HG03039 (cell line): Measurements from ENCODE around the gene PTGIS.
"Not testable (repeated sequence)": the region's sequence is repeated elsewhere in the genome, so short reads cannot be mapped to it uniquely, and the experiment has no call there.

Experiments used
- ATAC-seq: cut with Tn5 transposase; IDR thresholded peaks from one replicate; pipeline ENCODE4 v1.9.1; 2021; ENCODE audit warnings: mild to moderate bottlenecking, moderate library complexity; ENCODE audit not compliant: unreplicated experiment

PTGIS gene

DNA sequence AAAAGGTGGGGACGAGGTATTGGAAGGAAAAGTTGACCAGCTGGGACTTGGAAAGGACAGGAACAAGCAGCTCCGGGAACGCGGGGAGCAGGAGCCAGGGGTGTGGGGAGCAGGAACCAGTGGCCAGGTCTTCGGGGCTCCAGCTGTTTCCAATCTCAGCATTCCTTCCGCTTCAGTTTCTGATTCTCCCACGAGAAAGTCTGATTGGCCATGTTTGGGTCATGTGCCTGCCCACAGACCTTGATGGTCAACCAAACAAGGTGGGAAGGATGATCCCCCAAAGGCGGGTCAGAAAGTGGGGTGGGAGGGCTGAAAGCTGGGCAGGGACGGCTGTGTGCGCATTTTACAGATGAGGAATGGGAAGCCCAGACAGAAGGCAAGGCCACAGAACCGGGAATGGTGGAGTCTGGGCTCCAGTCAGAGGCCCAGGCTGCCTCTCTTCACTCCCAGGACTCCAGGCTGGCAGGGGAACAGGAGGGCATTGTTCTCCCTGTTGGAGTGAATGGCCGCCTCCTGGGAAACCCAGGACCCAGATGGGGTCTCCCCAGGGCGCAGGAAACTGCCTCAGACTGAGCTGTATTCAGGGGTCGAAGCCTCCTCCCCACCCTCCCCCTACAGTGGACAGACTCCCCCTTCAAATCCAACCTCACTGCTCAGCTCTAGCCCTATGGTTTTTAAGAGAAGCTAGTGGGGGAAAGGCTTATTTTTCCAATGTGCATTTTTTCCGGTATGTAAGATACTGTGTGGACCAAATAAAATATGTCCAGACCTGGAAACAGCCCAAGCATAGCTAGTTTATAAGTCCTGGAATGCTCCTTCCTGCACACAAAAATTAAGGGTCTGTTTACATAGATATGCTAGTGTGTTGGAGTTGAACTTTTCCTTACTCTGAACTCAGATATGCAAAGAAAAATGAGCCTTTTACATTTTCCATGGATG is 12.2 kb upstream of the PTGIS start:
- no peak for ATAC-seq

DNA sequence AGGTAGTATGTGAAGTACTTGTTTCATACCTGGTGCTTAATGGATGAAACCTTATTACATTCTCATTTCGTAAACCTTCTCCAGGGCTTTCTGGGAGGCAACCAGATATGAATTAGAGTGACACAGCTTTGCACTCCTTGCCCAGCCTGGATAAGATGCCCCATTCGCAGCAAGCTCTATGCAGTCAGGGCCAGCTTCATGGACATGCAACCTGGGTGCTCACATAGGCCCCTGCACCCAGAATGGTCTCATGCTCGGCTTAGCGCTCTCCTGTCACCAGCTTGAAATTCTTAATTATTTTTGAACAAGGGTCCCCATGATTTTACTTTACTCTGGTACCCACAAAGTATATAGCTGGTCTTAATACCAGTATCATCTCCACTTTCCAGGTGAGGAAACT is 11.3 kb upstream of the PTGIS start:
- no peak for ATAC-seq

DNA sequence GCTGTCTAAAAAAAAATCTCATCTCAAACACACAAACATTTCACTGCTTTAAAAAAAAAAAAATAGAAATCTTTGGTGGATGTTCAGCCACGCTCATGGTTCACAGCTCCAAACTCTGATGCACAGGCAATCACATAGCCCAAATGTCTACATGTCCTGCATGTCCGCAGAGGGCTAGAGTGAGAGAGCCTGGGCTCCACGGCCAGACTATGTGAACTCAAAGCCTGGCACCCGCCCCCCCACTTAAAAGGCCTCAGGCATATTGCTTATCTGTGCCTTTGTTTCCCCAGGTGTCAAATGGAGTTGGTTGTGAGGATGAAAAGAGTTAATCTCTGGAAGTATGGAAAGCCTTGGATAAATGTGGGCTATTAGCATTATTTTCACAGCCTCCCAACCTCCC is 10.5 kb upstream of the PTGIS start:
- ATAC-seq: no peak

DNA sequence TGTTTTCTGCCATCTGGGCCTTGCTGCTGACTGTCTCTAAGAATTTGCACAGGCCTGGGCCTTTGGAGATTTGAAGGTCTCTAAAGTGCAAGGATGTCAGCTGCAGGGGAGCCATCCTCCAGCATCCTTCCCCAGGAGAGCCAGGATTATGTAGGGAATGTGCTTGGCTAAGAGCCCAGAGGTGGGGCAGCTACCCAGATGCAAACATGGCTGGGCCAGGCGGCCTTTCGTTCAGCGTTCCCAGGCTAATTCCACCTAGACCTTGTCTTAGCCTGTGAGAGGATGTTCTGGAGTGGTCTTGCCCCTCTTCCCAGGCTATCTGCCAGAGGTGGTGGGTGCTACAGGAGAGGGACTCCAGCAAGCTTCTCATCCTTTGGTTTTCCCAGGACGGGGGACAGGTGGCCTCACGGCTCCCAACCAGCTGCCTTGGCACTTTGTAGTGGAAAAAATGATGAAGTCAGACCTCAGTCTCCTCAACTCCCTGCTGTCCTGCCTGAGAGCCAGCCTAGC is 7.7 kb upstream of the PTGIS start:
- ATAC-seq: no peak

DNA sequence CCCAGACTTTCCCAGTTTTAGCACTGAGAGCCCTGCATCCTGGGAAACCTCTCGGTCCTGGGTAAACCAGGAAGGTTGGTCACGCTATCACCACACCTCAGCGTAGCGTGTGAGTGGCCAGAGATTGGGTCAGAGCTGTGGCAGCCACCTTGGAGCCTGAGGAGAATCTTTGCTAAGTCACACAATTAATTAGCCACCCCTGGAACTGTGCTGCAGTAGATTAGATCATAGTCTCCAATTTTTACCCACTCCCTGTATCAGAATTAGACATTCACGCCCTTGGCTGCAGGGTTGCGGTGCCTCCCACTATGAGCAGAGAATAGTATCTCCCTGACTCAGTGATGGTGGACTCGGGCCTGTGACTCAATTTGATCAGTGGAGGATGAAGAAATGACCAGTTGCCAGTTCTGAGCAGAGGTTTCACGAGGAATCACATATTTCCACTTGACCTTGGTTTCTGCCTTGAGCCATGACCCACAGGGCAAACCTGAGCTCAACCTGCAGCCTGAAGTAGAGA is 6.0 kb upstream of the PTGIS start:
- ATAC-seq: no peak

DNA sequence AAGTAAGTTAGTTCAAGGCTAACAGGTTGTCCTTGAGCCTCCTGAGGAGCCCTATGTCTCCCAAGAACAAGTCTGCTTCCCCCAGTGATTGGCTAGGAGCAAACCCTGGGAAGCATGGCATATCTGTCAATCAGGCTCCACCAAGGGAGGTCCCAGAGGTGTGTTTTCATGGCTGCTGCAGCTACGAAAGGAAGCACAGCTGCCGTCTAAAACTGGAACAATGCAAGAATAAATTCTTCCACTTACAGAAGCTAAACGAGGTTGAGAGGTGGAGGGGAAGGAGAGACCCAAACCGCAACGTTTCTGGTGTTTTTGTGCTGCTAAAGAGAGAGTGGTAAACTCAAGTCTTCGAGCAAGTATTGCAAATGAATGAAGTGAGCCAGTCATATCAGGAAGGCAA is 4.9 kb upstream of the PTGIS start:
- no peak for ATAC-seq

DNA sequence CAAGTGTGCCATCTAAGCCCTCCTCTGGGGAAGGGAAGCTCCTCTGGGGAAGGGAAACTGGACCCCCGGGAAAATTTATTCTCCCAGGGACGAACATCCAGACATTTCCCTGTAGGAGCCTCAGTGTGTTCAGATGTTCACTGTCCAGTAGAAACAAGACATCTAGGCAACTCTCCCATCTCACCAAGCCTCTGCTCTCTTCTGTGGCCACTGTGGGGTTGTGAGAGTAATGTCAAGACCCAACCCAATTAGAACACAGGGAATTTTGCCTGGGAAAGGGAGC is 3.6 kb upstream of the PTGIS start:
- ATAC-seq: no peak

DNA sequence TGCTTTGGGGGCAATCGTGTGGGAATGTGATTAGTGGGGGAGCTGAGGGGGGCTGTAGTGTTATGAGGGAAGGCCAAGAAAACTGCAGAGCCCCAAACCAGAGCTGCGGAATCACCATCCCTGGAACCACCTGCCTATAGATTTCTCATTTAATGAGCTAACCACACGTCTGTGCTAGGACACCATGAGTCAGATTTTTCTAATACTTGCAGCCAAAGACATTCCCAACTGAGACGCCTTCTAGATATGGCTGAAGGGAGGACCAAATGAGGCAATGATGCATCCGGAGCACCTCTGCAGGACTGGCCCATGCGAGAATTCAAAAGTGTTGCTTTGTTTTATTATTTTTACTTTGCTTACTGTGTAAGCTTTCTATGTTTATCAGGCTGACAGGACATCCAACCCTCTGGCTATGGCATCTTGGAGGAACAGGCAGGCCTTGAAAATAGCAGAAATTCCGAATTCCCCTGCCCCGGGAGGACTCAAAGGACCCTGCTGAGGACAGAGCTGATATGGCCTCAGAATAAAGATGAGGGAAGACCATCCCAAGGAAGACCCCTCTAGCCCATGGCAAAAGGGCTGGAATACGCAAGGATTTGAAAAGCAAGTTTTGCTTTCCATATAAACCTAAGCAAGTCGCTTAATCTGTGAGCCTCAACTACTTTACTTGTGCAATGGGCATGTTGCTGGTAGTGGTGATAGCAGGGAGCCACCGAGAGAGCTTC is 3.1 kb upstream of the PTGIS start:
- ATAC-seq: no peak

DNA sequence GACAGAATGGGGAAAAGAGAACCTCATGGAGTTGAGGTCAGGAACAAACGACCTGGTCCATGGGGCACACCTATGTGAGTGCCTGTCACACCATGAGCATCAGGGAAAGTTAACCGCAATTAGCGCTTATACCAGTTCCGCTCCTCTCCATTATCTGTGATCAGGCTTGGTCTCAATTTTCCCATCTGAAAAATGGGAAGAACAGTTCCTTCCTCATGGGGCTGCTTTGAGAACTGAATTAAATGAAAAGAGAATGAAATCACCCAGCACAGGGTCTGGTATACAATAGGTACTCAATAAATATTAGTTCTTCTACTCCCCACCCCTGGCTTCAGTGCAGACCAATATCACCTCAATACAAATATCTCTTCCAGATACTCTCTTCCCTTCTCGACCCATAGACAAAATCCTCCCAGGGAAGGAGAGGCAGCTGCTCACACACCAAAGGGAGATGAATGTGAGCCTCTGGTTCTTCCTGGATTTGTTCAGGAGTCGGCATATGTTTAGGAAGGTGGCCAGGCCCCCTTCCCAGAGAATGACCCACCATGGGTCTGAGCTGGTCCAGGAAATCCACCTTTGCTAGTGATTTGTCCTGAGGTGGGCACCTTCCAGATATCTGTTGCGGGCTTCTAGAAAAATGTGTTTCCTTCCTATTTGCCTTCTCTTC is 2.4 kb upstream of the PTGIS start:
- ATAC-seq: no peak

DNA sequence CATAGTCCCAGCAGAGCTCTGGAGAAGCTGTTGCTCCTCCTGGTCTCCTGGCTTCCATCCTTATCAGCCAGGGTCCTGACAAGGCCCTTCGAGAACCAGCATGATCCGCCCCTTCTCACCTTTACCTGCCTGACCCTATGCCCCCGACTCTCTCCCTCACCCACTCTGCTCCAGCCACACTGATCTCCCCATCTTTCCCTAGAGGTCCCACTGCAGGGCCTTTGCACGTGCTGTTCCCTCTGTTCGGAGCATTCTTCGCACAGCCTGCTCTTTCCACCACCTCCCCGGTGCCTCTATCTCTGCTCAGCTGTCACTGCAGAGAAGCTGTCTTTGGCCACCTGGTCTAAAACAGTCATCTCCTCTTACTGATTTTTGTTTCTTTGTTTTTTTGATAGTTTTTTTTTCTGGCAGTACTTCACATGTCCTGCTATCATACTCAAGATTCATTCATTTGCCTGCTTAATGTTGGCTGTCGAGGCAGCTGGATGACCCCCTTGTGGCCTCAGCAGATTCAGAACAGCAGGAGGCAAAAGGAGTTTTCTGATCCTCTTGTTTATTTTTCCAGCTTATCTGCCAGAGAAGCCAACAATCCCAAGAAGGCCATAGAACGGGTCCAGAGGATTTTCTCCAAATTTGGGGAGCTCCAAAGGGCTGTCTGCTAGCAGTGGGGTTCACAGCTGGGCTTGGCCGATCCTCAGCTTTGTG is 1.6 kb upstream of the PTGIS start:
- no peak for ATAC-seq

DNA sequence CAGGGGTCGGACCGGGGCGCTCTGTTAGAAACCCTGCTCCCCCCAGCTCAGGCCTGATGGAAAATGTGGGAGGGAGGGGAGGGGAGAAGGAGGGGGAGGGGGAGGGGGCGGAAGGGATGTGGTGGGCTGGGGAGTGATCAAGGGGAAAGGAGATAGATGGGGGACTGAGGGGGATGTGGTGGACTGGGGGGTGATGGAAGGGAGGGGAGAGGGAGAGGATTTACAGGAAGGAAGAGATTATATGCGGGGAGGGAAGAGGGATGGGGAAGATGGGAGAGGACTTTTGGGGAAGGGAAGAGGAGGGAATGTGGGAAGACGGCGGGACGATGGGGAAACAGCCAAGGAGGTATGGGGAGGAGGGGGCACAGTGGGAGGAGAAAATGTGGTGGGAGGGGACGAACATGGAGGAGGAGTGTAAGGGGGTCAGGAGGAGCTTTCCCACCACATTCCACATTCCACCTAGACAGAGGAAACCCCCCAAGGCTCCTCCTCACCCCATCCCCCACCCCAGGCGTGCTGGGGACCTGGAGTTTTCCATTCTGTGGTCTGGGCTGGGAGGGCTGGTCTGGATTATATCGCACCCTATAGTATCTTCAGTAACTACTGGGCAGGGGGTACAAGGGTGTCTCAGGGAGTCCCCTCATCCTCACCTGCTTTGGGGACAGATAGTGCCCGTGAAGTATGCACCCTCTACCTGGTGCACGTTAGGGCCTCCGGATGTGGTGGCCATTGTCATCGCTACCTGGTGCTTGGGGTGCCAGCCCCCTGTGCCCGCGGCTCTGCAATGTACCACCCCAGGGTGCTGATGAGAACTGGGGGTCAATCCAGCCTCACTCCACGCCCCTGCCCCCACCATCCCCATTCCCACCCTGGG is 578 bp upstream of the PTGIS start:
- ATAC-seq: no peak

DNA sequence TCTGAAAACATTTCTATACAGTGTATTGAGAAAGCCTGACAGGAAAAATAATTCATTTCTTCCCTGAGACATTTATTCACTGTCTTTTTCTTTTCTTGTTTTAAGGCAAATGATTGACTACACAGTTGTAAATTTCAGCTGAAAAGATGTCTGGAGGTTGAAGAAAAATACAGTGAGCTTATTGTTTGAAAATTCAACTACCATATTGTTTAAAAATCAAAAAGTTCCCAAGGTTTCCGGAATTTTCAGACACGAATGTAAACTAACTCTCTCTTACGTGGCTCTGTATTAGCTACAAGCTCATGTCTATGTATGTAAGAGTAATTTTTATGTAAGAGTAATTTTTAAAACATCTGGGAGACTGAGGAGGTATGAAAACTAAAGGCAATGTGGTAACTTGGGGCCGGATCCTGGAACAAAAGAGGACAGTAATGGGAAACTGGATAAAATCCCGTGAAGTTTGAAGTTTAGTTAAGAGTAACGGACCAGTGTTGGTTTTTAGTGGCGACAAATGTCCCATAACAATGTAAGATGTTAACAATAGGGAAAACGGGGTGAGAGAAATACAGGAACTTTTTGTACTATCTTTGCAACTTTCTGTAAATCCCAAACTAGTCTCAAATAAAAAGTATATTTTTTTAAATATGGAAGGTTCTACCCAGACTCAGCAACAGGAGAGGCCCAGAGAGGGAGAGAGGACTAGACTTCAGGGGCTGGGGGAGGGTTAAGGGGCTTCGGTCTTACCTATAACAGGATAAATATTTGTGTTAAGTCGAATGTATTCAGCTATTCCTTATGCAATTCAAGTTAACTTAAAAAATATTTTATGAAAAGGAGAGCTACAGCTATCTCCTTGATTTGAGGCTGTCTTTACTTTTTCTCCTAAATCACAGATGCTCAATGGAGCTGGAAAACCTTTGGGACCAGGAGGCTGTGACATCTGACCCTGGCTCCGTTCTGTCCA is 1.3 kb downstream of the PTGIS start:
- ATAC-seq: no peak

DNA sequence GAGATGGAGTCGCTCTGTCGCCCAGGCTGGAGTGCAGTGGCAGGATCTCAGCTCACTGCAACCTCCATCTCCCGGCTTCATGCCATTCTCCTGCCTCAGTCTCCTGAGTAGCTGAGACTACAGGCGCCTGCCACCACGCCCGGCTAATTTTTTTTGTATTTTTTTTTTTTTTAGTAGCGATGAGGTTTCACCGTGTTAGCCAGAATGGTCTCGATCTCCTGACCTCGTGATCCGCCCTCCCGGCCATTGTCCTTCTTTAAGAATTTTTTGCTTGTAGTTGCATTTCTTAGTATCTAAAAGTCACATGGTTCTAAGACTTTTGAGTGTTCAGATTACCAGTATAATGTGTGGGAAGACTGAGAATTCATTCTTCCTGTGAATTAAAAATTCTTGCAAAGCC is 2.9 kb downstream of the PTGIS start:
- not testable (repeated sequence) for ATAC-seq

DNA sequence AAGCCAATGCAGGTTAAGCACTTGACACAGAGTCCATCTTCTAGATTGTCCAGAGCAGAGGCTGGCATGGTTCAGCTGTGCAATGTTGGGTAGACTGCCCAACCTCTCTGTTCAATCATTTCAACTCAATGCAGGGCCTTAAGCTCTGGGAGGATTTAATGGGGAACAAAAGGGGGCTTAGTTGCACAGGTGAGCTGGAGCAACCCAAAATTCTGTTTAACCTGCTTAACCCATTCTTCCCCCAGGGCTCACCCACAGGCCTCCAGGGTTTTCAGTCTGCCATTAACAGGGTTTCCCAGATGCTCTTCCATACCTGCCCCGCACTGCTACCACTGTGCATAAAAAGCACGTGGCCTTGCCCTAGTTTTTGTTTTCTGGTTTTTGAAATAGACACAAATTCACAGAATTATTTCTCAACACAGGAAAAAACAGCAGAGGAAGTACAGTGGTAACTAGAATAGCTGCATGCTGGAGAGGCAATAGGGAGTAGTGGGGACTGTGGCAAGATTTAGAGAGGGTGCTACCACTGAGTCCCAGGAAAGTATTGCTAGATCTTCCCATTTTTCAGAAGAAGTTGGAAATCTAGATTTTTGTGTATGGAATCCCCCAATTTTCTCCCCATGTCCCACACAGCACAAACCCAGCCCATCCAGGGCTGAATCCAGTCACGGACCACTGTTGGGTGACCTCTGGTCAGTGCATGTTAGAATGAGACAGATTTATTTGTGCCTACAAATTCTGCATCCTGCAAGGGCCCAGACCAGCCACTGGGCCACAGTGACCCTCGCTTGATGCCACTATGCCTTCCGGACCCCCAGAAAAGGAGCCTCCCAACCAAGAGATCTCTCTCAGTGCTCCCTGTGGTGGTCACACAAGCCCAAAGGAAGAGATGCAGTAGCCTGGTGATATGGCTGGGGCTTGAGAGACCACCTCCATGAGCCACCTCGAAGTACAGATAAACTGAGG is 4.6 kb downstream of the PTGIS start:
- no peak for ATAC-seq

DNA sequence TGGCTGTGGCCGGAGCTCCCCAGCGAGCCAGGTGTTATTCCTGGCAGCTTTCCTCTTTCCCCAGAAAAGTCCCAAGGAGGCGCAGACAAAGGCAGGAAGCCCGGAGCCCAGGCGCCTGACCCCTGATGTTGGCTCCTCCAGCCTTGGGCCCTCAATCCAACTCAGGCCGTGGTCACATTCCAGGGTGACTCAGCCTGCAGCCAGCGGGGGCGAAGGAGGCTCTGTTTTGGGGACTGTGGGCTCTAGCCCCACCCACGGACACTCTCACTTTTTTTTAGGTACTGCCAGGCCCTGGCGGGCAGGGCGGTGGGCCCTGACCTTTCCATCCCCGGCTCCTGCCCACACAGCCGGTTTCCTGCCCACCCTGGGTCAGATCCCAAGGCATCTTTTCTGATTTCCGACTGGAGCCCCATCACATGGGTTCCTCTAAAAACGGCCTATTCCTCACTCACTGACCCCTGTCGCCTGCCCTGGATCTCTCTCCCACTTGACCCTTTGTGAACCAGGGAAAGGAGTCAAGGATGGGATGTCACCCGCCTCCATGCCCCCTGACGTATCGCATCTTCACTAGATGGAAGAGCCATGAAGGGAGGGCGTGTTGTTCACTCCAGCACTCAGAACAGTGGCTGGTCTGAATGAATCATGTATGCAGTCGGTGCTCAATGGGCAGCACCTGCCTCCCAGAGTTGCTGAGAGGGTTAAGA is 5.5 kb downstream of the PTGIS start:
- ATAC-seq: no peak

DNA sequence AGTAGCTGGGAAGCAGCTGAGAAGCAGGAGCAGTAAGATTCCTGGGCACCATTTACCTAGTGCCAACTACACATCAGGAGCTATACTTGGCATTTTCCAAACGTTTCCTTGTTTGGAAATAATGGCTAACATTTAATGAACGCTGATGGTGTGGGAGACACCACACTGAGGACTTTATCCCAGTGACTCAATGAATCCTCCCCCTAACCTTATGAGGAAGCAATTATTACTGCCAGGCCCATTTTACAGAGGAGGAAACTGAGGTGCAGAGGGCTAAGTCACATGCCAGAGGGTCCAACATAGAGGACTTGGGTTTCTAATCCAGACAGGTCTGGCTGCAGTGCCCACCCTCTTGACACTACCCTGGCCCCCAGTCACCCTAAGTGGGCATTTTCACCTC is 6.1 kb downstream of the PTGIS start:
- ATAC-seq: no peak

DNA sequence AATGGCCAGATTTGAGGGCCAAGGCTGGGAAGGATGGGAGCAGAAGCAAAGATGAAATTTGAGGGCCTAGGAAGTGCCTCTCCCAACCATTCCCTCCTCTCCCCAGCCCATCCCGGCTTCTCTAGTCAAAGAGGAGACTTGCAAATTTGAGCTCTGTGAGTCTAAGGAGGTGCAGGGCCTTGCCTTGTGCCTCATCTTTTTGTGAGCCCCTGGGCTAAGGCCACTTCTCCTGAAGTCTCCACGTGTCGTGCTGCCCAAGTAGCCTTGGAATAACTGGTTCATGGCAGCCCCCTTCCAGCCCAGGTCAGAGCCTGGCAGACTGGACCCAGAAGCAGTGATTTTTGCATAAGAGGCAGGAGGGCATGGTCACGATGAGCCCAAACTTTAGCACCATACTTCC is 6.7 kb downstream of the PTGIS start:
- ATAC-seq: no peak
